Calu3 (cell line): ENCODE measurements around the gene PLCD3. TPM values are rescaled to one million over a fixed set of nuclear protein-coding genes. Genes with fewer than 3 reads are reported as not detected.

Experiments
- BruUV-seq: library from RNA; stranded (reverse); fragments of 400-500 nt; replicated peaks from 2 replicates; lab custom pipeline; 2021; lab: Mats Ljungman, UMichigan
- CTCF ChIA-PET: fragments of 300-600 bp; sonication (Branson Sonifier 250); formaldehyde crosslinking; loops from one replicate; lab custom pipeline; 2022; ENCODE audit warnings: antibody characterized with exemption; lab: Charles Lee
- DNase-seq: peaks from one replicate; pipeline ENCODE4 v3.0.0; 2022
- H3K27ac Mint-ChIP-seq: one replicate; pipeline ENCODE4 v1.8.0; 2022; ENCODE audit warnings: mixed read lengths; ENCODE audit not compliant: unreplicated experiment
- H3K27me3 Mint-ChIP-seq: one replicate; pipeline ENCODE4 v1.8.0; 2022; ENCODE audit warnings: mixed read lengths; ENCODE audit not compliant: unreplicated experiment
- H3K36me3 Mint-ChIP-seq: one replicate; pipeline ENCODE4 v1.8.0; 2022; ENCODE audit warnings: mild to moderate bottlenecking, moderate library complexity, mixed read lengths; ENCODE audit not compliant: insufficient read depth, unreplicated experiment
- H3K4me1 Mint-ChIP-seq: one replicate; pipeline ENCODE4 v1.8.0; 2022; ENCODE audit warnings: mild to moderate bottlenecking, low read depth, mixed read lengths; ENCODE audit not compliant: unreplicated experiment
- H3K4me3 Mint-ChIP-seq: one replicate; pipeline ENCODE4 v1.8.0; 2022; ENCODE audit warnings: mild to moderate bottlenecking, low read depth, moderate library complexity, mixed read lengths; ENCODE audit not compliant: unreplicated experiment
- H3K9me3 Mint-ChIP-seq: one replicate; pipeline ENCODE4 v1.8.0; 2022; ENCODE audit warnings: low read depth, mixed read lengths; ENCODE audit not compliant: unreplicated experiment
- intact Hi-C: fragments of 100-400 bp; cut with micrococcal nuclease; formaldehyde crosslinking; loops from one replicate; pipeline ENCODE4 v1.10.0; 2022; ENCODE audit not compliant: unreplicated experiment
- total RNA-seq: library from RNA; stranded (reverse); gene quantifications from 2 replicates; pipeline ENCODE4 v1.2.3, GENCODE V29; 2022
- TF ChIP-seq, protein P1 (sequence below): fragments of 200-600 bp; IDR thresholded peaks from one replicate; pipeline ENCODE4 v1.8.0; 2022; ENCODE audit warnings: antibody characterized with exemption; ENCODE audit not compliant: unreplicated experiment

PLCD3 gene
- total RNA-seq, 1 experiment from 2014 or later, result 34.4 TPM

DNA sequence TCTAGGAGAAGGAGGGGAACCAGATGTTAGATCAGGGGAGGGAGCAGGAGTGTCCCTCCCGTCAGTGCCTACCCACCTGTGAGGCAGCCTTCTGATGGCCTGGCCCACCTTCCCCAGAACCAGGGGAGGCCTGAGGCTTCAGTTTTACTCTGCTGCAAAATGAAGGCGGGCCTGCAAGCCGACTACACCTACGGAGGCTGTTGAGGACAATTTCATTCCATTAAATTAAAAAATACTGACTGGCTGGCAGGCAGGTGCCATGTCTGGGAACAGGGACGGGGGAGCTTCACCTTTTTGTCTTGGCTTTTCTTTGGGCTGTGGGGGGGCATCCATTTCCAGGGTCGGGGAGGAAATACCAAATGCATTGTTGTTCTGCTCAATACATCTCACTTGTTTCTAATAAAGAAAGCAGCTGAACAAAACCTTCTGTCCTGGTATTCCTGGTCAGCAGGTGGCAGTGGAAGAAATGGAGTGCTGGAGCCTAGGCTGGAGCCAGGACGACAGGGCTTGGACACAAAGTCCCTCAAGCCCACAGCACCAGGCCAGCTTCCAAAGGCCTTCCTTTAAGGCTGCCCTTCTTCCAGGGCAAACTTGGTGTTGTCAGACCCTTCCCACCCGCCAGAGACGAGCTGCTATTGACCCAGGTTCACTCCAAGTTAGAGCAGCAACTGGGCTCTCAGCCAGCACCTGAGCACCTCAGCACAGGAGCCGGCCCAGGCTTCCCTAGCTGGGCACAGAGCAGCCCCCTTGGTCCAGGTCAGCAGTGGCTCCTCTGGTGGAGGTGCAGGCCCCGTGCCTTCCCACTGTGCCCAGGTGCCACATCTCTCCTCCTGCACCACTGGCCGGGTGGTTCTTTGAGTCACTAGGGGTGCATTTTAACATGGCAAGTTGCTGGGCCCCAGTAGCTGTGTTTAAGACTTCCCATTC lies 23.5 kb downstream of the PLCD3 start:
- BruUV-seq, result no TSS peak
- H3K4me3 Mint-ChIP-seq, result no peak overlapping the region
- intact Hi-C loops, result loop anchor here (2.0 kb wide), 1 partner anchor 22 kb away; no protein-coding TSS in a partner anchor
- no peak overlapping the region for H3K27ac Mint-ChIP-seq
- no peaks in the 10 kb centered on the region for H3K27me3 Mint-ChIP-seq
- H3K4me1 Mint-ChIP-seq, result no peaks in the 10 kb centered on the region
- TF ChIP-seq, protein P1, sequence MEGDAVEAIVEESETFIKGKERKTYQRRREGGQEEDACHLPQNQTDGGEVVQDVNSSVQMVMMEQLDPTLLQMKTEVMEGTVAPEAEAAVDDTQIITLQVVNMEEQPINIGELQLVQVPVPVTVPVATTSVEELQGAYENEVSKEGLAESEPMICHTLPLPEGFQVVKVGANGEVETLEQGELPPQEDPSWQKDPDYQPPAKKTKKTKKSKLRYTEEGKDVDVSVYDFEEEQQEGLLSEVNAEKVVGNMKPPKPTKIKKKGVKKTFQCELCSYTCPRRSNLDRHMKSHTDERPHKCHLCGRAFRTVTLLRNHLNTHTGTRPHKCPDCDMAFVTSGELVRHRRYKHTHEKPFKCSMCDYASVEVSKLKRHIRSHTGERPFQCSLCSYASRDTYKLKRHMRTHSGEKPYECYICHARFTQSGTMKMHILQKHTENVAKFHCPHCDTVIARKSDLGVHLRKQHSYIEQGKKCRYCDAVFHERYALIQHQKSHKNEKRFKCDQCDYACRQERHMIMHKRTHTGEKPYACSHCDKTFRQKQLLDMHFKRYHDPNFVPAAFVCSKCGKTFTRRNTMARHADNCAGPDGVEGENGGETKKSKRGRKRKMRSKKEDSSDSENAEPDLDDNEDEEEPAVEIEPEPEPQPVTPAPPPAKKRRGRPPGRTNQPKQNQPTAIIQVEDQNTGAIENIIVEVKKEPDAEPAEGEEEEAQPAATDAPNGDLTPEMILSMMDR, result no peak
- no peak for DNase-seq
- CTCF ChIA-PET, result interaction anchor here (1.1 to 1.7 kb wide), 3 partner anchors 24 to 110 kb away, joined by 3 to 12 read pairs (median 7); partner anchors contain the start of gene ACBD4
- H3K36me3 Mint-ChIP-seq, result peaks cover 71% of the 10 kb centered on the region
- H3K9me3 Mint-ChIP-seq, result no peaks in the 10 kb centered on the region

DNA sequence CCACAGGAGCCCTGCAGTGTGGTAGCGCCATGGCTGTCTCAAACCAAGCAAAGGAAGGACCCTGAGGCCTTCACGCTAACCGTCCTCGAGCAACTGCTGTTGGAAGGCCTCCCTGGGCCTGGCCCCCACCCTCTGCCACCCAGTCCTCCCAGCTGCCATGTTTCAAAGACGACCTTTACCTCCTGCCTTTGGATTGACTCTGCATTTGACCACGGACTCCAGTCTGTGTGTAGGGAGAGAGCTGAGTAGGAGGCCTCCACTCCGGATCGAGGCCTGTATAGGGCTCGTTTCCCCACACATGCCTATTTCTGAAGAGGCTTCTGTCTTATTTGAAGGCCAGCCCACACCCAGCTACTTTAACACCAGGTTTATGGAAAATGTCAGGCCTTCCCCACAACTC lies 24.3 kb downstream of the PLCD3 start:
- DNase-seq, result no peak
- Mint-ChIP-seq H3K27ac (no peak overlapping the region), H3K4me1 (no peaks in the 10 kb centered on the region), H3K36me3 (peaks cover 77% of the 10 kb centered on the region), H3K4me3 (no peak overlapping the region), H3K27me3 (no peaks in the 10 kb centered on the region), H3K9me3 (no peaks in the 10 kb centered on the region)
- BruUV-seq, result no TSS peak
- intact Hi-C loops, result loop anchor here (2.0 kb wide), 1 partner anchor 23 kb away; no protein-coding TSS in a partner anchor
- TF ChIP-seq, protein P1, result no peak
- CTCF ChIA-PET, result interaction anchor here (1.7 kb wide), 1 partner anchor 27 kb away, joined by 12 read pairs; the partner anchor contains the start of gene ACBD4

DNA sequence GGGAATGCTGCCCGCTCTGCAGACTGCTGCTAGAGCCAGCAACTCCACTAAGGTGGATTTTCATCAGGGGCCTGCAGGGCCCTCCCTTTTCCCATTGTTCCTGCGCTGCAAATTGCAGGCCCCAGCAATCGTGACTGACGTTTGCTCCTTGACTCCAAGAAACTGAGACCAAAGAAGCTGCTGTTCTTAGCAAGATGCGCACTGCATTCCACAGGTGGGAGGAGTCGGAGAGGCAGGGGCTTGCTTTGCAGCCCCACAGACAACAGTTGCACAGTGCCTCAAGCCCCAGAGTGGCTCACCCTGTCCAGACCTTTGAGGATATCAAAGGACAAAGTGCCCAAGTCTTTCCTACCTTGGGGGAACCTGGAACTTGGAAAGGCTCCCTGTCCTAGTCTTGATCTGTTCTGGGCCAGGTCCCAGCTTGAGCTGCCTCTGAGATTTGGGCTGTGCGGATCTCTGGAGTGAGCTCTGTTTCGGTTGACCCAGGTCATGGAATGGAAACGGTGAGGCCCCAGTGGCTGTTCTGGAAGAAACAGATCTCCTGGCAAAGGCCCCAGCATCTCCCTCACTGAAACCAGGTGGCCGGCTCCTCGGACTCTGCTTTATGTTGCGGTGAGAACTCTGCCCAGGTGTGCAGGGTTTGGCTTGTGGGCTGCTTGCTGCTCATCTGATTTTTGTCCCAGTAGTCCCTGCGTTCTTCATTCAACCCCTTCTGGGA lies 24.9 kb downstream of the PLCD3 start:
- intact Hi-C loops, result loop anchor here (2.0 kb wide), 1 partner anchor 23 kb away; no protein-coding TSS in a partner anchor
- CTCF ChIA-PET, result interaction anchor here (1.7 kb wide), 1 partner anchor 28 kb away, joined by 12 read pairs; the partner anchor contains the start of gene ACBD4
- TF ChIP-seq, protein P1, result no peak
- H3K9me3 Mint-ChIP-seq, result no peaks in the 10 kb centered on the region
- DNase-seq, result no peak
- no peaks in the 10 kb centered on the region for H3K27me3 Mint-ChIP-seq
- H3K4me3 Mint-ChIP-seq, result no peak overlapping the region
- no TSS peak for BruUV-seq
- no peaks in the 10 kb centered on the region for H3K4me1 Mint-ChIP-seq
- peaks cover 81% of the 10 kb centered on the region for H3K36me3 Mint-ChIP-seq
- no peak overlapping the region for H3K27ac Mint-ChIP-seq

DNA sequence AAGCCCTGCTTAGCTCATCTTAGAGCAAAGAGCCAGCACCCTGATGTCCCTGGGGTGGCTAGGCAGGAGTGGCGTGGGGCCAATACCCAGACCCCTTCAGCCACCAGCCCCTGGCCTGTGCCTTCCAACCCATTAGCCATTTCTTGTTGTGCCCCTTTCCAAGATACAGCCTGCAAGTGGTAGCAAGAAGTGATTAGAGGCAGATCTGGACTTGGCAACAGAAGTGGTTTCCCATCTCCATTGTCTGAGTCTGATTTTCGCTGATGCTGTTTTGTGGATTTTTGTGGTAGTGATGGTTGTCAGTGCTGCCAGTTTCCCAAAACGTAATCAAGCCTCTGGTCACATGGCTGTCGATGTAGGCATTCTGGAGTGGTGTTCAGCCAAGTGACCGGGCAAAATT lies 25.7 kb downstream of the PLCD3 start:
- no peaks in the 10 kb centered on the region for H3K27me3 Mint-ChIP-seq
- no peaks in the 10 kb centered on the region for H3K9me3 Mint-ChIP-seq
- H3K4me1 Mint-ChIP-seq, result no peaks in the 10 kb centered on the region
- DNase-seq, result no peak
- TF ChIP-seq, protein P1, result no peak
- H3K27ac Mint-ChIP-seq, result no peak overlapping the region
- no peak overlapping the region for H3K4me3 Mint-ChIP-seq
- BruUV-seq, result no TSS peak
- CTCF ChIA-PET, result no interaction called here
- intact Hi-C loops, result no loop called here
- peaks cover 86% of the 10 kb centered on the region for H3K36me3 Mint-ChIP-seq
